ENCODE results near the gene KRT33B.
"Not testable (repeated sequence)": the region's sequence is repeated elsewhere in the genome, so short reads cannot be mapped to it uniquely, and the experiment has no call there.

KRT33B gene

DNA sequence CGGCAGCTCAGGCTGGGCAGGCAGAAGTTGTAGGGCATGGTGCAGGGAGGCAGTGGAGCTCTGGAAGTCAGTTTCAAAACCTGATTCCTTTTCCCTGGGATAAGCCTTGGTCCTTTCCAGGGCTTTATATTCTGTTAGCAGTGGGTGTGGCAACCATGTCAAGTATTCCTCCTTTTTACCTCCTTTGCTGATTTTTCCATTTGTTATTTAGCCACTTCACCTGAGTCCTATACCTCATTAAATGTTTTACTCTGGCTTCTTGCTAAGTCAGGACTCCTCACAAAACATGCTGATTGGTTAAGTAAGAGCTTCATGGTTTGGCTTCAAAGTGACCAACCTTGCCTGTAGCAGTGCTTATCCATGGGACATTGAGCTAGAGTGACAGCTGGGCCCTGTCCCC is at the start of gene KRT33B:
KRT33B (minus strand) TSS at position 101 of the 400 bp plus-strand sequence; CDS start at position 38, 63 bp downstream.
- no peak for DNase-seq

GRCh38 chr17:41418116-41418860 is 48.7 kb upstream of the KRT33B start:
- no peak for DNase-seq

DNA sequence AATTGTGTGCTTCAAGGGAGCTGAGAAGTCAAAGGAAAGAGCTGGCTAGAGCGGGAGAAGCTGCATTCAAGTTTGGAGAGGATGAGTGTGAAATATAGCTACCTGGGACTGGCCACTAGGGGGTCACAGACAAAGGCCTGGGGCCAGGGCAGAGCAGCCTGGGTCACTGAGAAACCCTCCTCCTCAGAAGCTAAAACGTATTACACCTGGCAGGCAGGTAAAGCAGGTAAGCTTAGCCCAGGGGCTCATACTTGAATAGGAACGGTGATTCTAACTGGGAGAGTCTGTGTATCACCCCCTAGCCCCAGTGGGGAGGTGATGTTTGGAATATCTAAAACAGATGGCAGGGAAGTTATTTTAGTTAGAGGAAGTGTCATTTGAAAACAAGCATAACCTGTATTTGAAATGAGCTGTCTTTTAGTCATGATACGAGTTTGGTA is 48.0 kb upstream of the KRT33B start:
- DNase-seq = no peak

DNA sequence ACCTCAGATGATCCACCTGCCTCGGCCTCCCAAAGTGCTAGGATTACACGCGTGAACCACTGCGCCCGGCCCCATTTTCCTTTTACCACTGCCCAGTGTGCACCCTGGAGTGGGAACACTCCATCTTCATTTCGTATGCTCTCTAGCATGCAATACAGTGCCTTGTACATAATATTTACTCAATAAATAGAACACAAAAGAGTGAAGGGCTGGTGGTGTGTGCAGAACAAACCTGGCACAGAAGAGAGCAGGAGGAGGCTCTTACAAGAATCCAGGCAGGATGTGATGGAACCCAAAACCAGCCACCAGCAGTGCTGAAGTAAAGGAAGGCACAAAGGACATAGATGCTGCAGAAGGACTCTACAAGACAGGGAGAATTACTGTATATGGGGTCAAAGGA is 47.5 kb upstream of the KRT33B start:
- no peak for DNase-seq

- no peak for DNase-seq
Observed at GRCh38 chr17:41416479-41416878, 46.9 kb upstream of the KRT33B start.

DNA sequence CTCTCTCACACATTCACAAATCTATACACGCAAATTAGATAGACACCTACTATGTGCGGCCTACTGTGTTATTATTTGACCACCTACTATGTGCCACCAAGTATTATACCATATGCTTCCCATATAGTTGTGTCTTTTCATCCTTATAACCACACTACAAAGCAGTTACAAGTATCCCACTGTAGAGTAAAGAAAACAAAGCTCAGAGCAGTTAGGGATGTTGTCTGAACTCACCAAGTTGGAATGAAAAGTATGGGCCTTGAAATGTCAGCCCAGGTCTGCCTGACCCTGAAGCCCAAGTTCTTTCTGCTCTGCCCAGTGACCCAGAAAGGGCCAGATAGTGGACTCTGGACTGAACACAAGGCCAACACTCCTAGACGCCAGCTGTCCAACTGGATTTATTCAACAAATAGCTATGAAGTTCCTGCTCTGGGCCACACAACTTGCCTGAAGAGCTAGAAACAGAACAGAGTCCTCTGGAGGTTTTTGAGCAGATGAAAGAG is 46.3 kb upstream of the KRT33B start:
- no peak for DNase-seq

- DNase-seq = no peak
Observed at GRCh38 chr17:41415411-41415810, 45.8 kb upstream of the KRT33B start.

DNA sequence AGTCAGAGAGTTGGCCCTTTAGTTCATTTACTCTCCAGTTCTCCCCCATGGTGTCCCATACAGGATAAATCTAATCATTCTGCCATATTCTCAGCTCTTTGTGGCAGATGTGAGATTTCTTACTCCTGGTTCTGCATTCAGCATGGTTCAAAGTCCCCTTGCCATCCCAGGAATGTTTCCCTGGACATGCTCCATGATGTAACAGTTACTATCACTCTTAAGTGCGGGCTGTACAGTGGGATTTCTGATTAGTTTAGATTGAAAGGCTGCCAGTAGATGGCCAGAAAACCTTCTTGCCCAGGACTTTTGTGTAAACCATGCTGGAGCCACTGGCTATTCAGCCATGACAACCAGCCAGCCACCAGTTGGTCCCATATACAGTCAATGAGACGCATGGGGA is 44.4 kb upstream of the KRT33B start:
- no peak for DNase-seq

DNA sequence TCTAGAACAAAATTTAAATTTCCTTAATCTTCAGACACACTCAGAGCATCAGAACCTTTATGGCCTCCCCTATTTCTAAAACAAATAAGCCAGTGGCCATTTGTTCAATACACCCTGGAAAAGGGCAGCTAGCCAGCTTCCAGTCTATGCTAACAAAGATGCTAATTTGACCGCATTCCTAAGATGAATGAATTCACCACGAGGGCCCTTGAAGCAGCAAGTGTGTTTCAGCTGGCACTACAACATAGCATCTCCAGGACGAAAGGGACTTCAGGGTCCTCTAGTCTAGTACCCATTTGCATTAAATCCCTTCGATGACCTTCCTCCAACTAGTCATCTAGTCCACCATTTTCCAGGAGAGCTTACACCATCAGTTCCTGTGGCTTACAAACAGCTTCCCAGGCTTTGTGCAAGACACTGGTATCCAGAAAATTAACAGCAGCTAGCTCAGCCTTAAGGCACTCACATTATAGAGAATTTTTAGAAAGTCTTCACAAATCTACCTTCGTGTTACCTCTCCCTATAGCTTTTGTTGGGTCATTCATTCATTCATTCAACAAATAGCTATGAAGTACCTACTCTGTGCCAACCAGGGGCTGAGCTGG is 43.8 kb upstream of the KRT33B start:
- DNase-seq = no peak

GRCh38 chr17:41411072-41411840 is 41.6 kb upstream of the KRT33B start:
- DNase-seq = no peak

DNA sequence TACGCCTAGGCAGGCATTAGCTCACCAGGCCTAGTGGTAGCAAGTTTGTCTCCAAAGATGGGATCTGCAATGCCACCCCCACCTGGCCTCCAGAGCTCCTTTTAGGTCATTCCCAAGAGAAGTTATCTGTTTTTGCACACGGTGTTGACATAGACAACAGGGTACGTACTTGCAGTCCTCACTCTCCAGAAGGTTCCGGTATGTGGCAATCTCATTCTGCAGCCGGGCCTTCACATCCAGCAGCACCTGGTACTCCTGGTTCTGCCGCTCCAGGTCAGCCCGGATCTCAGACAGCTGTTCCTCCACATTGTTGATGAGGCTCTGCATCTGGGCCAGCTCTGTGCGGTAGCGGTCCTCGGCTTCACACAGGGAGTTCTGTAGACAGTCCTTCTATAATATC is 37.6 kb upstream of the KRT33B start:
- DNase-seq = no peak

DNA sequence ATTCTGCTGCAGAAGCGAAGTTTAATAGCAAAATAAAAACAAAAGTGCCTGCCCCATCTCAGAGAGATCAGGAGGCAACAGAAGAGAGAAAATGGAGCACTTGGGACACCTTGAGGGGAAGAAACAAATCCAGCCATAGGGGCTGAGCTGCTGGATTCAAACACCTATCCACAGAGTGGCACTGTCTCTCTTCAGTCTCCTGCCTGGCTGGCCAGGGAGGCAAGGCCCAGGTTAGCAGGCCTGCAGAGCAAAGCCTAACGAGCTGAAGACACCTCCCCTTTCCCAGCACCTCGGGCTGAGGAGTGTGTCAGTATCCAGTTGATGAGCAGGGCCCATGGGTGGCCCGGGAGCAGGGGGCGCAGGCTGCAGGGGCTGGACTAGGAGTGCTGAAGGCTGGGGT is 36.6 kb upstream of the KRT33B start:
- DNase-seq = no peak

GRCh38 chr17:41404024-41404671 is 34.5 kb upstream of the KRT33B start:
- peak; percentile 93 for DNase-seq

GRCh38 chr17:41403404-41404023 is 33.9 kb upstream of the KRT33B start:
- DNase-seq = no peak

GRCh38 chr17:41402161-41402560 is 32.5 kb upstream of the KRT33B start:
- DNase-seq = no peak

DNA sequence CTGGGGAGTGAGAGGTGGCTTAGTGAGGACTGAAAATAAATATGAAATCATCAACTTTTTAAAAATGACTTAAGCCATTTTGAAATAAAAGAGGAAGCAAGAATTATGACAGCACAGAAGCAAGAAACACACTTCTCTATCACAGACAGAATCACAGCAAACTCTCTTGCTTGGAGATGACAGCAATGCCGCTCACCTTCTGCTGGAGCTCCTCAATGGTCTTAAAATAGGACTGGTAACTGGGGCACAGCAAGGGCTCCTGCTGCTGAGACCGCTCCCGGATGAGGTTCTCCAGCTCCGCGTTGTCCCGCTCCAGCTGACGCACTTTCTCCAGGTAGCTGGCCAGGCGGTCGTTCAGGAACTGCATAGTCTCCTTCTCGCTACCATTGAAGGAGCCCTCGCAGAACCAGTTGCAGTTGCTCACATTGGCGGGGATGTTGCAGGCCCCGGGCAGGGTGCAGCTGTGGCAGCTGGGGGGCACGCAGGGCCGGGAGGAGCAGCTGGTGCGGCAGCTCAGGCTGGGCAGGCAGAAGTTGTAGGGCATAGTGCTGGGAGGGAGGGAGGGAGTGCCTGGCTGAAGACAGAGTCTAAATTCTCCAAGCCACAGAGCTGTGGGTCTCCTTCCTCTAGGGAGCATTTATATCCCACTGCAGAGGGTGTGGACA is 27.5 kb upstream of the KRT33B start, which contains the start of gene KRT31:
KRT31 (minus strand) TSS at position 613 of the 665 bp plus-strand sequence; CDS start at position 544, 69 bp downstream.
- DNase-seq = no peak

- DNase-seq = no peak
Observed at GRCh38 chr17:41396340-41396739, 26.7 kb upstream of the KRT33B start.

DNA sequence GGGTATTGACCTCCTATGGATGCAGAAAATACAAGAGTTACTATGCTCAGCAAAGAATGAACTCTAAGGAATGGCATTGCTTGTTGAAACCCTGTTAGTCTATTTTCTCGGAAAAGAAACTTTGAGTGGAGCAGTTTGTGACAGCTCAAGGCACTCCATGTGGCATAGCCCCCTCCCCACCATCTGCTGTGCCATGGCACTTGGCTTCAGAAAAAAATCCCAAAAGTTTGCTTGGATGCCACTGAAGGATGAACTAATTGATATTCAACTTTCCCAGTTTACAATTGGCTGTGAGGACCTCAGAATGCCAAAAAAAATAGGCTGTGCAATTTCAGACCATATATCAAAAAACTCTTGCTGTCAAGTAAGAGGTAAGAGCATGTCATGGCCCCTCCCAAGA is 26.0 kb upstream of the KRT33B start:
- DNase-seq = no peak

DNA sequence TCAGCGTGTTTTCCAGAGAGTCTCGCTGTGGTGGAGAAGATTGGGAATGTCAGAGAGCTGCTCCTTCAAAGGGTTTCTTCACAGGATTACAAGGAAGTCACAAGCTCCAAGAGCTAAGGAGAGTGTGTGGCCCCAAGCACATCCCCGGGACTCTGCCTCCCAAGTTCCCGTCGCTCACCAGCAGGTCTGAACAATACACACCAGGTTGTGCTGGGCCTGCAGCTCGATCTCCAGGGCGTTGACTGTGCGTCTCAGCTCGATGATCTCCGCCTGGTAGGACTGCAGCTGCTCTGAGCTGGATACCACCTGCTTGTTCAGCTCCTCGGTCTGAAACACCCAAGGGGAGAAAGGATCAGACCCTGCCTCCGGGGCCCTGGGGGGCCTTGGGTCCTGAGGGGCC is 25.4 kb upstream of the KRT33B start:
- DNase-seq = not testable (repeated sequence)

DNA sequence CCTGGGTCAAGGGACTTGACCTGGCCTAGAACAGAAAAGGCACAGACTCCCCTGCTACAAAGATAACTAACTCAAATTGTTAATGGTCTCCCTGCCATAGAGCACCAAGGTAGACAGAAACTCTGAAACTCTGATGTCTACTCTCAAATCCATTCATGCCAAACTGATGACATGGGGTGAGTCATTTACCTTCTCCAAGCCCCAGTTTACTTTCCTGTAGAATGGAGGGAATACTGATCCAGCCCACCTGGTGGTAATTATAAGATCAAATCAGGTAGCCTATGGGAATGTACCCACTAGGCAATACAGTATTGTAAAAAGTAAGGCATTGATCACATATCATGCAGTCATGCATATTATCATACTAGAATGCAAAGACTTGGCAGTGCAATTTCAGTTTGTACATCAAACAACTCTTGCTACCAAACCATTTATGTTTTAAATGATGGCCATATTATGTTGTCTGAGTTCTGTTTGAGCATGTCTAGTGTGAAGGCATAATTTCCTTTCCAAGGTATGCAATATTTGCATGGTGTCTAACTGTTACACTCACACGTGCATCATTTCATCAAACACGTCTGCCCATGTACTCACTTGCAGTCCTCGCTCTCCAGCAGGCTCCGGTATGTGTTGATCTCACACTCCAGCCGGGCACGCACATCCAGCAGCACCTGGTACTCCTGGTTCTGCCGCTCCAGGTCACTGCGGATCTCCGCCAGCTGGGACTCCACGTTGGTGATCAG is 24.8 kb upstream of the KRT33B start:
- DNase-seq = no peak

DNA sequence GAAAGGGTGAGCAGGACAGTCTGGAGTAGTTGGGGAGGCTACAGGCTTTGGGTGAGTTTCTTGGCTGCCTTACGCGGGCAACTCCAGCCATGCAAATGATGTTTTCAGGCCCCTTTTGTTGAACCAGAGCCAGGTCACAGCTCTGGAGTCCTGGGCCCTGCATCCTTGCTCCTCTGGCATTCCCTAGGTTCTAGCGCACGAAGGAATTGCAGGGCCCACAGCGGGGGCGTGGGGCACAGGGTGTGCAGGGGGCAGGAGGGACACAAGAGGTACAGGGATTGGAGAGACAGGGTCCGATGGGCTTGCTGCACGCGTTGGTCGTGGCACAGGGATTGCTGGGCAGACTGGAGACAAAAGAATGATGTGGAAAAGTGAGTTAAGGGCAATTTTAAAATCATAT is 24.2 kb upstream of the KRT33B start:
- no peak for DNase-seq
